Stimulated activated CD8-positive, alpha-beta memory T cell treated with anti-CD3 and anti-CD28 coated beads, Interleukin-4, amount 100 ng/mL, for 48 hours (primary cell): ENCODE results near the gene PTBP3.
"Not testable (repeated sequence)": the region's sequence is repeated elsewhere in the genome, so short reads cannot be mapped to it uniquely, and the experiment has no call there.

Experiments
- DNase-seq: peaks from one replicate; pipeline ENCODE4 v3.0.0-alpha.2; 2020

PTBP3 gene

GRCh38 chr9:112322701-112323377 lies 10.6 kb downstream of the PTBP3 start:
- no peak for DNase-seq

GRCh38 chr9:112316258-112316943 lies 17.0 kb downstream of the PTBP3 start:
- DNase-seq = no peak

- DNase-seq = no peak
These were observed 17.8 kb downstream of the PTBP3 start for GRCh38 chr9:112315331-112316257.

GRCh38 chr9:112312139-112312538 lies 21.3 kb downstream of the PTBP3 start:
- no peak for DNase-seq

GRCh38 chr9:112311497-112311896 lies 21.9 kb downstream of the PTBP3 start:
- DNase-seq = no peak

GRCh38 chr9:112310826-112311225 lies 22.6 kb downstream of the PTBP3 start:
- DNase-seq = no peak

- no peak for DNase-seq
These were observed 24.8 kb downstream of the PTBP3 start for GRCh38 chr9:112308588-112308987.

- no peak for DNase-seq
These were observed 32.0 kb downstream of the PTBP3 start for GRCh38 chr9:112301420-112301819.

GRCh38 chr9:112299514-112299913 lies 33.9 kb downstream of the PTBP3 start:
- DNase-seq = no peak

GRCh38 chr9:112296929-112297328 lies 36.5 kb downstream of the PTBP3 start:
- no peak for DNase-seq

GRCh38 chr9:112295174-112295573 lies 38.2 kb downstream of the PTBP3 start:
- DNase-seq = no peak

- DNase-seq = no peak
These were observed 45.4 kb downstream of the PTBP3 start for GRCh38 chr9:112288029-112288428.

GRCh38 chr9:112286926-112287325 lies 46.5 kb downstream of the PTBP3 start:
- DNase-seq = no peak

GRCh38 chr9:112285056-112285455 lies 48.4 kb downstream of the PTBP3 start:
- no peak for DNase-seq

- no peak for DNase-seq
These were observed 49.7 kb downstream of the PTBP3 start for GRCh38 chr9:112283582-112284253.

GRCh38 chr9:112282841-112283240 lies 50.6 kb downstream of the PTBP3 start:
- not testable (repeated sequence) for DNase-seq

- no peak for DNase-seq
These were observed 52.5 kb downstream of the PTBP3 start for GRCh38 chr9:112280904-112281303.

- no peak for DNase-seq
These were observed 53.9 kb downstream of the PTBP3 start for GRCh38 chr9:112279501-112279900.

- no peak for DNase-seq
These were observed 55.3 kb downstream of the PTBP3 start for GRCh38 chr9:112278152-112278551.

GRCh38 chr9:112274600-112274999 lies 58.8 kb downstream of the PTBP3 start:
- no peak for DNase-seq

GRCh38 chr9:112273876-112274275 lies 59.5 kb downstream of the PTBP3 start:
- DNase-seq = no peak

- DNase-seq = no peak
These were observed 61.8 kb downstream of the PTBP3 start for GRCh38 chr9:112271466-112272098.

GRCh38 chr9:112268413-112268812 lies 65.0 kb downstream of the PTBP3 start:
- DNase-seq = no peak
